H1 (cell line): ENCODE measurements around the gene CAMKK2. TPM values are rescaled to one million over a fixed set of nuclear protein-coding genes. Genes with fewer than 3 reads are reported as not detected.

Experiments used
- KDM5A ChIP-seq: fragments of 200-600 bp; IDR thresholded peaks from 2 replicates; pipeline ENCODE4 v1.7.1; 2012; ENCODE audit warnings: mild to moderate bottlenecking, low read length, inconsistent platforms, mixed read lengths
- SIX5 ChIP-seq: IDR thresholded peaks from 2 replicates; pipeline ENCODE4 v1.6.1; 2011; ENCODE audit warnings: mild to moderate bottlenecking, low read depth, low read length
- TAF7 ChIP-seq: optimal IDR thresholded peaks from 2 replicates; pipeline ENCODE3; 2011; ENCODE audit warnings: low read depth, mild to moderate bottlenecking, inconsistent platforms, low read length, moderate library complexity, borderline replicate concordance
- polyA plus RNA-seq, 7 experiments: library from polyadenylated mRNA; depleted of rRNA in 3 of 7; stranded (reverse) in 5 of 7; unstranded in 2 of 7; fragments of >200 nt in 5 of 7; fragments of 200-250 nt in 2 of 7; gene quantifications; 1 replicate in 5 of 7; 2 replicates in 1 of 7; 4 replicates in 1 of 7; pipeline versions ENCODE4 v1.2.1 to v1.2.3, GENCODE V29; 2011 to 2013; ENCODE audit warnings: missing spikeins in 2 of 7, mixed read lengths in 2 of 7
- total RNA-seq: library from RNA; stranded (reverse); fragmentation: NEBNext Ultra II Directional; extraction: Animal tissue kit (Norgen Biotek cat#: 25700); gene quantifications from 2 replicates; pipeline ENCODE4 v1.2.1, GENCODE V29; 2021

The CAMKK2 gene
- total and polyA plus RNA-seq, 2 of the 8 experiments (the other 6 are each of a cell fraction or from before 2014, with no cell fraction given), result 29.6 to 30.6 TPM

DNA sequence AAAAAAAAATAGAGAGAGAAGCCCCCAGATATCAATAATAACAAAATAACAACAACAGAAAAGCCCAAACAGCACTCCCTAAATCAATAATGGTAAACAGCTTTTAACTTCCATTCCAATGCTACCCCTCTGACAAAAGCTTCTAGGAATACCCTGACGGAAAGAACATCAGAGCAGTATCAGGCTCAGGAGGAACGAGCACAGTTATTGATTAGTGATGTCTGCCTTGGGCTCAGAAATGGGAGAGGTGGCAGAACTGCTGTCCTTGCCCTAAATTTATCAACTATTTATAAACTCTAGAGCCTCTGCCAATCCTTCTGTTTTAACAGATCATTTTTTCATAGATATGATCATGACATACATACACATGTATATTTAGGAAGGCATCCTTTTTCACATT, 44.7 kb downstream of the CAMKK2 start (continued):
- TF ChIP-seq KDM5A (no peak), TAF7 (no peak), SIX5 (no peak)
